Right lobe of liver (tissue), 6 donors: Measurements from ENCODE around the gene BBLN. TPM values are rescaled to one million over a fixed set of nuclear protein-coding genes. Genes with fewer than 3 reads are reported as not detected.
A peak's percentile ranks its signal among the peaks of the same experiment; 100 is the strongest.

Experiments used
- ATAC-seq, 4 donors: fragments of 200-7000 bp; cut with Tn5 transposase; one replicate each; pipeline ENCODE4 v1.9.1; 2020; ENCODE audit warnings: mild to moderate bottlenecking in 4 of 4, moderate library complexity in 4 of 4
- DNase-seq, 3 donors: peaks; one replicate each; pipeline ENCODE4 v3.0.0-alpha.2; 2020
- H3K27ac ChIP-seq, 3 donors: fragments of 200-600 bp; one replicate each; pipeline ENCODE4 v1.8.0; 2022
- H3K27me3 ChIP-seq, 2 donors: fragments of 200-600 bp; one replicate each; pipeline ENCODE4 v1.8.0; 2022
- H3K36me3 ChIP-seq, 4 donors: fragments of 200-600 bp; sonication (generic) in 1 of 4; one replicate each; pipeline versions ENCODE4 v1.5.1 to v1.8.0; 2017 to 2022; ENCODE audit warnings: control low read depth in 1 of 4
- H3K4me1 ChIP-seq, 4 donors: fragments of 200-600 bp; sonication (generic) in 1 of 4; one replicate each; pipeline versions ENCODE4 v1.5.1 to v1.8.0; 2017 to 2022; ENCODE audit warnings: control low read depth in 1 of 4
- H3K4me3 ChIP-seq, 3 donors: fragments of 200-600 bp; one replicate each; pipeline ENCODE4 v1.8.0; 2022
- H3K9me3 ChIP-seq, 4 donors: fragments of 200-600 bp; sonication (generic) in 1 of 4; one replicate each; pipeline versions ENCODE4 v1.5.1 to v1.8.0; 2017 to 2022; ENCODE audit warnings: control low read depth in 1 of 4
- CTCF ChIP-seq, 4 donors: fragments of 200-600 bp in 3 of 4; fragments of 450-650 bp in 1 of 4; IDR thresholded peaks; one replicate each; pipeline versions ENCODE4 v1.5.1 to v1.8.0; 2016 to 2022; ENCODE audit warnings: antibody characterized with exemption in 4 of 4, mild to moderate bottlenecking in 2 of 4
- POLR2A ChIP-seq: fragments of 450-650 bp; IDR thresholded peaks from one replicate; pipeline ENCODE4 v1.6.1; 2017; ENCODE audit warnings: antibody characterized with exemption, mild to moderate bottlenecking
- WGBS: methylation state at CpG from one replicate; pipeline ENCODE4 v1.1.6; 2018; ENCODE audit warnings: low coverage, low lambda C conversion rate; ENCODE audit not compliant: insufficient coverage; ENCODE audit errors: missing lambda C conversion rate; 5-methylcytosine and 5-hydroxymethylcytosine counted together
- intact Hi-C, 2 donors: fragments of 100-400 bp; cut with DNase I; formaldehyde crosslinking; loops; one replicate each; pipeline versions ENCODE4 v1.11.2 to v1.14.1; 2022
- total RNA-seq, 6 experiments: library from RNA; depleted of rRNA in 2 of 6; stranded (reverse); fragments of >200 nt in 2 of 6; fragmentation: NEBNext Ultra II Directional in 3 of 6; extraction: Animal tissue kit (Norgen Biotek cat#: 25700) in 3 of 6; gene quantifications; one replicate each; pipeline versions ENCODE4 v1.1.0 to v1.2.4, GENCODE V29; 2016 to 2023
- donor health status: DM: no; HTN: yes; CAD: no.
- donor health status: DM: no; HTN: no; CAD: no.
- donor health status: DM: no; HTN: no; CAD: no.
- donor health status: DM: no; HTN: yes; CAD: no.
- donor health status: DM: no; HTN: yes; CAD: no.

Gene BBLN
- total RNA-seq, 6 experiments from 2014 or later: 13.5 to 192 (median 17.7) TPM

GRCh38 chr9:128211981-128212281 lies 51.9 kb downstream of the BBLN start:
- Histone ChIP-seq H3K27ac (peak overlapping the region in 2 of 3 donors; percentile 21 to 73), H3K4me3 (no peak overlapping the region), H3K9me3 (no peaks in the 10 kb centered on the region), H3K36me3 (no peaks in the 10 kb centered on the region), H3K27me3 (no peaks in the 10 kb centered on the region), H3K4me1 (peaks cover 0 to 32% (median 4%) of the 10 kb centered on the region in 4 donors)
- WGBS: 50% methylated on average over 1 of the region's 2 CpGs
- no peak for DNase-seq
- intact Hi-C loops: no loop called here
- no peak for TF ChIP-seq CTCF (IDR thresholded peaks at IDR 0.05)
- no peak for TF ChIP-seq POLR2A
- no peak for ATAC-seq

Other genes with a start within 250 kb of the BBLN start
- gene ST6GALNAC4, start 243.2 kb upstream of the BBLN start, total RNA-seq: 10 to 100 TPM in 3 of 6 experiments, 1 to 10 TPM in 3; 3.2 to 23.8 (median 11.2) TPM
- under 1 TPM in 3 of 6 experiments, not detected in 3; 0.58 to 0.81 (median 0.70) TPM for gene PIP5KL1, start 229.5 kb upstream of the BBLN start, total RNA-seq
- 10 to 100 TPM; 10.6 to 19.1 (median 13.9) TPM for gene DPM2, start 222.4 kb upstream of the BBLN start, total RNA-seq
- gene EEIG1, start 179.3 kb upstream of the BBLN start, total RNA-seq: 10 to 100 TPM in 5 of 6 experiments, 1 to 10 TPM in 1; 9.7 to 54.1 (median 23.6) TPM
- gene NAIF1, start 92.9 kb upstream of the BBLN start, total RNA-seq: 1 to 10 TPM; 3.9 to 6.8 (median 5.7) TPM
- 10 to 100 TPM; 21.2 to 81.5 (median 53.3) TPM for gene SLC25A25, start 92.0 kb upstream of the BBLN start, total RNA-seq
- 10 to 100 TPM; 27.2 to 67.2 (median 30.5) TPM for gene PTGES2, start 32.5 kb upstream of the BBLN start, total RNA-seq
- 10 to 100 TPM in 4 of 6 experiments, 1 to 10 TPM in 2; 2.7 to 81.8 (median 18.1) TPM for gene LCN2, start 10.8 kb upstream of the BBLN start, total RNA-seq
- gene CIZ1, start 31.3 kb downstream of the BBLN start, total RNA-seq: 10 to 100 TPM; 15.9 to 33.5 (median 24.0) TPM
- 1 to 10 TPM in 4 of 6 experiments, under 1 TPM in 2; 0.43 to 3.1 (median 1.8) TPM for gene DNM1, start 43.1 kb downstream of the BBLN start, total RNA-seq
- 10 to 100 TPM; 25.0 to 53.0 (median 35.5) TPM for gene GOLGA2, start 115.7 kb downstream of the BBLN start, total RNA-seq
- gene SWI5, start 116.0 kb downstream of the BBLN start, total RNA-seq: 10 to 100 TPM; 10.8 to 17.3 (median 14.3) TPM
- gene TRUB2, start 162.2 kb downstream of the BBLN start, total RNA-seq: 10 to 100 TPM; 16.7 to 35.5 (median 24.5) TPM
- 10 to 100 TPM; 22.3 to 67.5 (median 30.3) TPM for gene COQ4, start 162.6 kb downstream of the BBLN start, total RNA-seq
- gene SLC27A4, start 180.3 kb downstream of the BBLN start, total RNA-seq: 10 to 100 TPM; 15.8 to 97.3 (median 24.1) TPM
- 10 to 100 TPM; 16.6 to 25.9 (median 22.2) TPM for gene URM1, start 211.1 kb downstream of the BBLN start, total RNA-seq